Fibroblast of skin of right quadriceps (primary cell): Measurements from ENCODE around the gene ZDHHC16.
"Not testable (repeated sequence)": the region's sequence is repeated elsewhere in the genome, so short reads cannot be mapped to it uniquely, and the experiment has no call there.

ENCODE experiments used
- DNase-seq: peaks from one replicate; pipeline ENCODE4 v3.0.0-alpha.2; 2013

ZDHHC16 gene

DNA sequence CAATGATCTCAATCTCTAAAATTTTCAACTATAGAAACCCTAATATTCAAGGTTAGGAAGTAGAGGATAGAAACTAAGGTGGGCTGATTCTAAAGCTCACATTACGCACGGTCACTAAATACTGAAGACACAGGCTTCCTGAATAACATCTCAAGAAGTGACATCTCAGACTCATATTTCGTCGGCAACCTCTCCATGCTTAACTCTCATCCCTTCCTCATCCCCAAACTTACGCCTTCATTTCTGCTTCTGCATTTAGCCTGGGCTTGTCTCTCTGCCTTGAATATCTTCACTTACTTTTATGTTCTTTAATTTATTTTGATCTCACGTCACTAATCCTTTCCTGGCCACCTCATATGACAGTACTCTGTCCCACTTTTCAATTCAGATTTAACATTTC is 10.8 kb upstream of the ZDHHC16 start:
- no peak for DNase-seq

DNA sequence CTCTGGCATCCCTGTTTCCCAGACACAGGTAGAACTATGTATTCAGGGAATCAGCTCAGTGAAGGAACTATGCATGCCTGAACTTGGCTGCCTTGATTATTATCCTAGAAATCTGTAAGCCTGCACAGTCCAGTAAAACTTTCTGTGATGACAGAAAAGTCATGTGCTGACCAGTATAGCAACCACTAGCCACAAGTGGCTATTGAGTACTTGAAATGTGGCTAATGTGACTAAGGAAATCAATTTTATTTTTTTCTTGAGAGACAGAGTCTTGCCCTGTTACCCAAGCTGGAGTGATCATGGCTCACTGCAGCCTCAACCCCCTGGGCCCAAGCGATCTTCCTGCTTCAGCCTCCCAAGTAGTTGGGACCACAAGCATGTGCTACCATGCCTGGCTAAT is 3.7 kb upstream of the ZDHHC16 start:
- no peak for DNase-seq

DNA sequence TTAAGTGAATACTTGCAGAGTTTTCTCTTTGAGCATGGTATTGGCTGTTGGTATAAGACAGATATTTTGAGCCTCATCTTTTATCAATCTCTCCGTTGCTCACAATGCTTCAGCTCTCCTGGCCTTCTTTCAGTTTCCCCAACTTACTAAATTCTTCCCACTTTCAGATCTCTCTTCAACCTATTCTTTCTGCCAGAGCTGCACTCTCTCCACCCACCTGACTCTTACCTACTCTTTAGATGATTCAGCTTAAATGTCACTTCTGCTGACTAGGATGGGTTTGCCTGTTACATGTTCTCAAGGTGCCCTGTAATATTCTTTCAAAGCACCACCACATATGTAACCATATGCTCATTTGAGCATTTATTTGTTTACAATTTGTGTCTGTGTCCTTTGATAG is 1.8 kb upstream of the ZDHHC16 start:
- DNase-seq = no peak

DNA sequence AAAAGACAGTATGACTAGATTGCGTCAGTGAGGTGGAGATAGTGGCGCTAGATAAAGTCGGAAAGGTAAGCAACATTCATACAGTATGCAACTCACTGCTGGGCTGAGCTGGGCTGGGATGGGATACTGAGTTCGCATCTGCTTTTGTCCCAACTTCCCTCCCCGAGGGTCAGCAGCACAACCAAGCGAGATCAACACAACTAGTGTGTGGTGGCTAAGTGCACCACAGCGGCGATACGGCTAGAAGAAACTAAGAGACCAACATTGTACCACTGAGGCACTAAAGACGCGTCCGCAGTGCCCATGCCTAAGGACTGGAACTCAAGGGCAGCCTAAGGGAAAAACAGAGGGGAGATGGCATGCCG is 636 bp upstream of the ZDHHC16 start:
- no peak for DNase-seq

DNA sequence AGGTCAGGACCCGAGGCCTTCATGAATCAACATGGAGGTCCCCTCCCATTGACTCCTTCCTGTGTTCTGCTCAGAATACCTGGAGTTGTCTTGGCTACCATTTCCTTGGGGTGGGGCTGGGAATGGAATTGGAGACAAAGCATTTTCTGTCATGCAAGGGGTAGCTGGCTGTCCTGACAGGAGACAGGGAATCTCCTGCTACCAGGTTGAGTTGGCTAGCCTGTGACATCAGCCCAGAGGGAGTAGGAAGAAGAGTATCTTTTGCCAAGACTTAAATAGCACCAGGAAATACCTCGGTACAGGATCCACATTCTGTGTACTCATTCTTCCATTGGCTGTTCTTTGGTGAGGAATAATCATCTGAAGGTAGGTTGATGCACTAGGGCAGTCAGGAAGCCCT is 4.9 kb downstream of the ZDHHC16 start:
- DNase-seq = no peak

DNA sequence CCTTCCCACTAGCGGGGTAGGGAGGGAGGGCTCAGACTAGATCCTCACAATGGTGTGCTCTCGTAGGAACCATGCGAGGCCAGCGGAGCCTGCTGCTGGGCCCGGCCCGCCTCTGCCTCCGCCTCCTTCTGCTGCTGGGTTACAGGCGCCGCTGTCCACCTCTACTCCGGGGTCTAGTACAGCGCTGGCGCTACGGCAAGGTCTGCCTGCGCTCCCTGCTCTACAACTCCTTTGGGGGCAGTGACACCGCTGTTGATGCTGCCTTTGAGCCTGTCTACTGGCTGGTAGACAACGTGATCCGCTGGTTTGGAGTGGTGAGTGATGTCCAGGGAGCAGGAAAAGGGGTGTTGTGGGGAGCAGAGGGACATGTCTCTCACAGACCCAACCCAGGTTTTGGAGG is 5.6 kb downstream of the ZDHHC16 start:
- no peak for DNase-seq

- no peak for DNase-seq
Observed at GRCh38 chr10:97452352-97452751, 6.4 kb downstream of the ZDHHC16 start.

DNA sequence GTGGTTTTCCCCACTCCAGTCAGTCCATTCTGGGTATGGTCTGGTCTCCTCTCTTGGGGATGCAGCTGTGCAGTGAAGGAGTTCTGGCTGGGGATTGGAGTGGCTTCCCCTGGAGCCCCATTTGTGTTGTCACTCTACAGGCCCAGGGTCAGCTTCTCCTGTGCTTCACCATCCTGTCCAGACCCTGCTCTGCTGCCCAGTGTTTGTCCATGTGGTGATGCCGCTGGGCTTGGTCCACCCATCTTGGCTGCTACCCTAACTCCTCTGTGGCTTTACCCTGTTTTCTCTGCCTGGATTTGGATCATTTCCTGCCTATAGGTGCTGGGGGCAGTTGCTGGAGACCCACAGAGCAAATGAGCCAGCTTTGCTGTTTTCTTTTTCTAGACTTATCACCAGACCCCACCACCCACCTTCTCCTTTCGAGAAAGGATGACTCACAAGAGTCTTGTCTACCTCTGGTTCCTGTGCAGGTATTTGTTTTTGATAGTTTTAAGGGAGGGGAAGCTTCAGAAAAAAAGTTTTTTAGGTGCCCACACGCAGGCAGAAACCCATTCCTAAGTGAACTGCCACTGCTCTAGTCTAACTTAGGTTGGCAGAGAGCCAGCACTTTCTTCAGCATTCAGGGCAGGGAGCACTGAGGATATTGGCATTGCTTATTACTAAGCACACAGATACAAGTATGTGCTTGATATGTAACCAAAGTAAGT is 8.5 kb downstream of the ZDHHC16 start:
- DNase-seq = no peak

DNA sequence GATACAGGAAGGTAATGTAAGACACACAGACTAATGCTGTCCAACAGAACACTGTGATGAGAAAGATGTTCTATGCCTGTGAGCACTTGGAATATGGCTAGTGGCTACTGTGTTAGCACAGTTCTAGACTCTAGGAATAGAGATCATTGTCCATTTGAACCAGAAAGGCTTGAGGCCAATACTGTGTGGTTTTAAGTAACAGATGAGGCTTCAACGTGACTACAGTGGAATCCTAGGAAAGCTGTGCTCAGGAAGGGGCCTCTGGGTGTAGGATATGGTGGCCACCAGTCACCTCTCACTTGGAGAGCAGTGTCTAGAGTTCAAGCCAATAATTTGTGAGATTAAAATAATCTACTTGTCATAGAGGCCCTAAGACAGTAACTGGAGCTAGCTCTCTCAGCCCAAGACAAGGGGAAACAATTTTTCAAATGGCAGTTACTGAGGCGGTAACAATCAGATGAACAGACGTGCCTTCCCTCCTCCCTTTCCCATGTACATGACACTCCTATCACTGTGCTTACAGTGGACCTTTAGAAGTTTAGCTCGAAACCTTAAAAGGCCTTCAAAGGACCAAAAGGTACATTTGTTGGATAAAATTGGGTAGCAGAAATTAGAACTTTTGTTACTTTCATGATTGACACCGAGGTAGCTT is 10.2 kb downstream of the ZDHHC16 start:
- DNase-seq = no peak

GRCh38 chr10:97456686-97457065 is 10.7 kb downstream of the ZDHHC16 start:
- DNase-seq = no peak

GRCh38 chr10:97459111-97459510 is 13.1 kb downstream of the ZDHHC16 start:
- no peak for DNase-seq

DNA sequence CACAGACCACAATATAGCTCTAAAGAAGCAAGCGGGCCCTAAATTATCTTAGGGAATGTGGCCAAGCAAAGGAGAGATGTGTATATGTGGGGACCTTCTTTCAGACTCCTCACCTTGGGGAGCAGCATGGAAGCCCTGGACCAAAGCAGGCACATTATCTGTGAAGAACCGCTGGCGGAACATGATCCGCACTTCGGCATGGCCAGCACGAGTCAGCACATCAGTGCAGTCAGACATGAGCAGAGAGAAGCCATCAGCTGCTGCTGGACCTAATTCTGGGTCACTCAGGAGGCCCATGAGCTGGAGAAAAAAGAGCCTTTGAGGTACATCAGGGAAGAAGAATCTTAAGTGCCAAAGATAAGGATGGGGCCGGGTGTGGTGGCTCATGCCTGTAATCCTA is 14.0 kb downstream of the ZDHHC16 start:
- no peak for DNase-seq

DNA sequence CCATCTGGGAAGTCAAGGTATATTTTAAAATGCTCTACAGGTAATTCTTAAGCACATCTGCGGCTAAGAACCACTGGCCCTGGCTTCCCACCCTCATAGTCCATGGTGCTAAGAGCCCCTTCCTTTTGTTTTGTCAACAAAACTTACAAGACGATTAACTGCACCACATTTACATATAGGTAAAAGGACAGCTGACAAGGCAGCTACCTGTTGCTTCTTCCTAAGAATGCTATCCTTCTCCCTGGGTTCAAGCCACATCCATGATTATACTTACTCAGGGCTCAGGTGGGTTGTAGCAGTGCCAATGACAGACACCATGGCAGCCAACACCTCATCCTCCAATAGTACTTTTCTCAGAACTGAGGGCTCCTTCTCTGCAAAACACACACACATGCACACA is 16.3 kb downstream of the ZDHHC16 start:
- no peak for DNase-seq

- DNase-seq = peak; percentile 76
Observed at GRCh38 chr10:97463363-97464132, 17.6 kb downstream of the ZDHHC16 start.

DNA sequence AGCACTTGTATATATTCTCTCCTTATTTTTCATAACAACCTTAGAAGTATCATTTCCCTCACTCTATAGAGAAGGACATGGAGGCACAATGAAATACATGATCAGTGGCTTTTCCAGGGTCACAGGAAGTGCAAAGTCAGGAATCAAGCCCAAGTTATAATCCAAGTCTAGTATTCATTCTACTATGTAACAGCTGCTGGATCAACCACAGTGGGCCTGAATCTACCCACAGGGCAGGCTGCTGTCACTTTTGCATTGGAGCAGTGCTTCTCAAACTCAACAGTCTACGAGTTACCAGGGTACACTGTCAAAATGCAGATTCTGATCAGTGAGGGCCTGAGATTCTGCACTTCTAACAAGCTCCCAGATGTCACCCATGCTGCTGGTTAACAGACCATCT is 18.3 kb downstream of the ZDHHC16 start:
- DNase-seq = no peak

DNA sequence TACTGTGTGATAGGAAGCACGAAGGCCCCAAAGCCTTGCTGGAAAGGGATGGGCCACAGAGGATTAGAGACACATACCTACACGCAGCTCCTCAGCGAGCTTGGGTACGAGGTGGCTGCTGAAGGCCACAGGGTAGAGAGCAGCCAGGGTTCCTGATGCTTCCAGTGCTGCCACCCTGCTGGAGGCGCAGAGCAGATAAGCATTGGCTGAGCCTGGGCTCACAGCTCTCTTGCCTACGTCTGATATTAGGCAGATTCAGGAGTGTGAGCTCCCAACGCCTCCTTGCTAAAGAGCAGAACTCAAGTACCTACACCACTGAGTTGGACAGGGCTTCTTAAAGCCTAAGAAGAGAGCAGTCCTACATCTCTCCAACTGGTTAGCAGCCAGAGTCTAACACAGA is 20.0 kb downstream of the ZDHHC16 start:
- DNase-seq = no peak

DNA sequence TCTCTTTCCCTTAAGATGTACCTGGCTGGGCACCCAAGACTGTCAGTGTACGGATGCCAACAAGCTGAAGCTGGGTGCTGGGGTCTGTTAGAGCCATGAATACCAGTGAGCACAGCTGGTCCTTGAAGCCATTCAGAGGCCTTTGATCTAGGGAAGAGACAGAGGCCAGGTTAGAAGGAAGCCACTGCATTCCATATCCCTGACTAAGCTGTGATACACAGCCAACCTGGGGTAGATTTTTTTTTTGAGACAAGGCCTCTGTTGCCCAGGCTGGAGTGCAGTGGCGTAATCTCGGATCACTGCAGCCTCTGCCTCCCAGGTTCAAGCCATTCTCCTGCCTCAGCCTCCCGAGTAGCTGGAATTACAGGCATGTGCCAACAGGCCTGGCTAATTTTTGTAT is 20.8 kb downstream of the ZDHHC16 start:
- DNase-seq = no peak

DNA sequence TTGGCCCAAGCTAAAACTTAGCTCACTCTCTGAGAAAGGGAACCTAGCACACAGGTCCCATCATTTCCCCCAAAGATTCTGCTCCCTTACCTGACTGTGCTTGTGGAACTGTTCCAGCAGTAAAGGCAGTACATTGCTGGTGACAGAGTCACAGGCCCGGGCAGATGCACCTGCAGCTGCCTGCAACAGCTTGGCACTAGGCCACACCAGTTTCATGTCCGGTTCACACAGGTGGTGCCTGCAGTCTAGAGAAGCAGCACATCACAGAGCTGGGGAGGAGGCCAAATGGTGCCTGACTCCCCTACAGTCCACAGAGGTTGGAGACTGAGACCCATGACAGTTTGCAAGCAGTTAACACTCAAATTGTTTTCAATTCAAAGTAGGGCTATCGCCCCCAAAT is 22.2 kb downstream of the ZDHHC16 start:
- DNase-seq = no peak

DNA sequence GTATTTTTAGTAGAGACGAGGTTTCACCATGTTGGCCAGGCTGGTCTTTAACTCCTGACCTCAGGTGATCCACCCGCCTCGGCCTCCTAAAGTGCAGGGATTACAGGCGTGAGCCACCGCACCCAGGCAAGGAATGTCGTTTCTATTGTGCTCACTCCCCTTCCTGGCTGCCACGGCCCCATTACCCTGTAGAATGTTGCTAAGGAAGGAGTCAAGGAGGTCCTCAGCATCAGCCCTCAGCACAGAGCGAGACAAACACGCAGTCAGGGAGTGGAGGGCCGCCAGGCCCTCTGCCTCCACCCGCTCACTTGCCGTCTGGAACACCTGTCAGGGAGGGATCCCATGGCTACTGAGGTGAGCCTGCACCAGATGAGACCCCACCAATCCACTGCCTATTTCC is 22.8 kb downstream of the ZDHHC16 start:
- DNase-seq = not testable (repeated sequence)

DNA sequence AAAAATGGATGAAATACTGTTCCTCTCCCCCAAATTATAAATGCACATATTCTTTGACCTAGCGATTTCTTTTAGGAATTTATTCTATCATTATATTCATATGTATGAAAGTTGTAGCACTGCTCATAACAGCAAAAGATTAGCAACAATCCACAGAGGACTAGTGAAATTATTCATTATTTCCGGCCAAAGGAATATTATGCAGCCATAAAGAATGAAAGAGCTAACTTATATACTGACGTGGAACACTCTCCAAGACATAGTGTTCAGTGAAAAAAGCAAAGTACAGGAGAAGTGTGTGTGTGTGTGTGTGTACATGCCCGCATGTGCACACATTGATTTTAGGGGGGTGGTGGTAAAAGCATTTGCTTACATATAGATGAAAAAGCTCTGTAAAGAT is 28.9 kb downstream of the ZDHHC16 start:
- DNase-seq = no peak

- DNase-seq = peak; percentile 35
Observed at GRCh38 chr10:97475936-97476594, 30.1 kb downstream of the ZDHHC16 start.

DNA sequence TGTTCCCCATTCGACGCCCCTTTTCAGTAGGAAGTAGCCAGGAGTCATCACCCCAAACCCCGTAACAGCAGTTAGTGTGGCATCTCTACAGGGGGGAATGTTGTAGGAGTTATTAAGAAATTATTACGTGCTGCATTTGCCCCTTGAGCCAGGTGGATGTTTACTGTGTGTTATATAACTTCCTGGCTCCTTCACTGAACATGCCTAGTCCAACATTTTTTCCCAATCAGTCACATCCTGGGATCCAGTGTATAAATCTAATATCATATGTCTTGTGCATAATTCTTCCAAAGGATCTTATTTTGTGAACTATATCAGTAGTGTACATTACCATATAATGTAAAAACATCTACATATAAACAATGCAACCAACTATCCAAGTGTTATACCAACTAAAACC is 33.4 kb downstream of the ZDHHC16 start:
- not testable (repeated sequence) for DNase-seq

- DNase-seq = no peak
Observed at GRCh38 chr10:97479939-97480338, 34.0 kb downstream of the ZDHHC16 start.

GRCh38 chr10:97481071-97481470 is 35.1 kb downstream of the ZDHHC16 start:
- no peak for DNase-seq
